ENCODE measurements around the gene UTP4.

UTP4 gene

GRCh38 chr16:69132424-69133252, at the start of gene UTP4, which contains the start of gene CHTF8:
Gene UTP4 (plus strand): TSS chr16:69132649. CDS start chr16:69133460, 811 bp downstream.
Gene CHTF8 (minus strand): TSS chr16:69132588. CDS start chr16:69121458, 11,130 bp downstream.
- peak; percentile 90 to 96 (median 93) for DNase-seq

GRCh38 chr16:69083306-69083941, 49.0 kb upstream of the UTP4 start:
- DNase-seq = no peak

- DNase-seq = no peak
Measured at GRCh38 chr16:69084289-69084688, 48.2 kb upstream of the UTP4 start.

GRCh38 chr16:69085032-69085695, 47.3 kb upstream of the UTP4 start:
- DNase-seq = no peak

GRCh38 chr16:69087161-69087581, 45.3 kb upstream of the UTP4 start:
- no peak for DNase-seq

- DNase-seq = no peak
Measured at GRCh38 chr16:69088684-69089083, 43.8 kb upstream of the UTP4 start.

- DNase-seq = no peak
Measured at GRCh38 chr16:69089091-69089910, 43.1 kb upstream of the UTP4 start.

- no peak for DNase-seq
Measured at GRCh38 chr16:69093974-69094373, 38.5 kb upstream of the UTP4 start.

GRCh38 chr16:69094501-69094900, 37.9 kb upstream of the UTP4 start:
- DNase-seq = peak; percentile 53 to 62 (median 62)

GRCh38 chr16:69095193-69095592, 37.3 kb upstream of the UTP4 start:
- no peak for DNase-seq

- no peak for DNase-seq
Measured at GRCh38 chr16:69100071-69100691, 32.3 kb upstream of the UTP4 start.

- DNase-seq = peak; percentile 29 to 79 (median 56)
Measured at GRCh38 chr16:69105501-69106361, 26.7 kb upstream of the UTP4 start, which contains the start of gene HAS3. Gene HAS3 (plus strand): TSS chr16:69105653. CDS start chr16:69109396, 3,743 bp downstream.

GRCh38 chr16:69106491-69107315, 25.7 kb upstream of the UTP4 start:
- peak in 1 of 3 donors; percentile 13 for DNase-seq

GRCh38 chr16:69107316-69107962, 25.0 kb upstream of the UTP4 start:
- DNase-seq = peak in 1 of 3 donors; percentile 21

GRCh38 chr16:69108064-69108904, 24.2 kb upstream of the UTP4 start:
- no peak for DNase-seq

GRCh38 chr16:69108905-69109252, 23.6 kb upstream of the UTP4 start:
- no peak for DNase-seq

- DNase-seq = no peak
Measured at GRCh38 chr16:69109486-69110270, 22.8 kb upstream of the UTP4 start.

GRCh38 chr16:69110406-69110805, 22.0 kb upstream of the UTP4 start:
- DNase-seq = no peak

All from suppressor macrophage treated with lipopolysaccharide for 1 hour (primary cell).